GM18867 (cell line): Measurements from ENCODE around the gene SAFB.
"Not testable (repeated sequence)": the region's sequence is repeated elsewhere in the genome, so short reads cannot be mapped to it uniquely, and the experiment has no call there.

Experiments
- ATAC-seq: cut with Tn5 transposase; IDR thresholded peaks from one replicate; pipeline ENCODE4 v1.9.1; 2021; ENCODE audit warnings: mild to moderate bottlenecking, moderate library complexity; ENCODE audit not compliant: unreplicated experiment

The SAFB gene

DNA sequence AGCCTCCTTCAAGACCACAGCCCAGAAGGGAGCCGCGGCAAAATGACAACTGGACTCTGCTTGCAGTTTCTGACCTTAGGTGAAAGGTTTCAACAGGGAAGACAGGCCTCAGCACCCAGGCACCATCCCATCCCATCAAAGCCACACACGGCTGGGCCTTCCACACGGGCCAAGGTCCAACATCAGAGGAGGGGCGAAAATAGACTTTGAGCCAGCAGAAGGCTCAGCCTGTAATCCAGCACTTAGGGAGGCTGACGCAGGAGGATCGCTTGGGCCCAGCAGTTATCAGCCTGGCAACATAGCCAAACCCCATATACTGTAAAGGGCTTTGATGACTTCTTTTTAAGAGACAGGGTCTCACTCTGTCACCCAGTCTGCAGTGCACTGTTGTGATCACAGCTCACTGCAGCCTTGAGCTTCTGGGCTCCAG, 28.3 kb upstream of the SAFB start:
- no peak for ATAC-seq

DNA sequence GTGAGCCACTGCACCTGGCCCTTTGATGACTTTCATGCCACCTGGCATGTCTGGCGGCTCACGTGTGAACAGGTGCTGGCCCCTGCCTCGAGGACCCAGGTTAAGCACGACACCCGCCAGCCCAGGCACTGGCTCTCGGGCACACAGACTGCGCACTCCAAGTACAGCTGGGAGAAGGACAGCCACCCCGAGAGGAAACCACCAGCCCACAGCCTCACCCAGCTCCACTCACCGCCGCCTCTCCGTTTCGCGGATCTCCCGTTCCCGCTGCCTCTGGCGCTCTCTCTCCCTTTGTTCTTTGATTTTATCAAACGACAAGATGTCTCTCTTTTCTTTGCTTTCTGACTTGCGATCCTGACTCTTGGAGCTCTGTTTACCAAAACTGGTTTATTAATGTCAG, 27.8 kb upstream of the SAFB start:
- no peak for ATAC-seq

DNA sequence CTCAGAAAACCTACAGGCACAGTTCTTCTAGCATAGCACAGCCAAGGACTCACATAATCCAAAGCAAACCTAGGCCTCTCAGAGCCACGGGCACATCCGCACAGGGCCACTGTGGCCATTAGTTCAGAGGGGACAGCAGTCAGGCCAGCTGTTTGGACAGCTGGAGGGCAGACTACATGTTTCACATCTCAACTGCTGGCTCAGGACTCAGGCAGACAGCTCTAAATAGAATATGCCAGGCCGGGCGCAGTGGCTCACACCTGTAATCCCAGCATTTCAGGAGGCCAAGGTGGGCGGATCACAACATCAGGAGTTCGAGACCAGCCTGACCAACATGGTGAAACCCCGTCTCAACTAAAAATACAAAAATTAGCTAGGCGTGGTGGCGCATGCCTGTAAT, 27.1 kb upstream of the SAFB start:
- no peak for ATAC-seq

DNA sequence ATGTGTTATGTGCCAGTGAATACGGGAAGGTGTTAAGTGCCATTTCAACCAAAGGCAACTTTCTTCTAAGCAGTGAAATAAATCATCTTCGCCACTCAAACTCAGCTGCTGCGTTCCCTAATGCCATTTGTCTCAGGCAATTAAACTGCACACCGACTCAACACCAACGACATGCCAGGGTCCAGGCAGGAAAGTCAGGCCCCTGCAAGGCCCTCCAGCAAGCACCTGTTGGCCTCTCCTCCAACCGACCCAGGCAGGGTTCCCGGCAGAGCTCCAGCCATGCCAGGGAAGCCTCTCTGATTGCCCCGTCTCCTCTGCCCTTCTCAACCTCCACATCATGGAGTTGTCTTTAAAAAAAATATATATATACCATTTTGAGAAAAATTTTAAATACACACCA, 22.1 kb upstream of the SAFB start:
- ATAC-seq, result no peak

DNA sequence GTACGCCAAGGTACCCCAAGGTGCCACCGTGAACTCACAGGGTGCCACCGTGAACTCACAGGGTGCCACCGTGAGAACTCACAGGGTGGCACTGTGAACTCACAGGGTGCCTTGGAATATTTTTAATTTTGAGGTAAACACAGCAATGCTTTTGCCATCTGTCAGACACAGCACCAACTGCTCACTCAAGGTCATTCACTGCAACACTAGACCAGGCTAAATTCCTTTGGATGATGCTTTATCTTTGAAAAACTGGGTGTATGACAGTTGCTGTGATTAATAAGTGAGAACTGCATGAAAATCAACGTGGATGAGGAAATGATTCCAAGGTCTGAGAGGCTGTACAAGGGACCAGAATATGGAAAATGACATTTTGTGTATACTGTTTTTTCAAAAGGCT, 19.3 kb upstream of the SAFB start:
- no peak for ATAC-seq

DNA sequence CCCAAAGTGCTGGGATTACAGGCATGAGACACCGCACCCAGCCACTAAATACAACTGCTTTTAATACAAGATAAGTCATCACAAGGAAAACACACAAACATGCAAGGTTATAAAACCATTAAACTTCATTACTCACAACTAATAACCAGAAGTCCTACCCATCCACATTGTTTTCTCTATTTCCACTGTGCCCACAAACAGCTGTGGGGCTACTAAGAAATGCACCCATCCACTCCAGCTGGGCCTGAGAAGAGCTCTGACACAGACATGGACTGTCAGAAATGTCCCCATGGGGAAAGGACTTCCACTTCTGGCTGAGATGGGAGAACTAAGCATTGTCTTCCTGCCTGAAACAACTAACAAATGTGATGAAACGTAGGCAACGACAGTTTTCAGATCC, 17.5 kb upstream of the SAFB start:
- no peak for ATAC-seq

DNA sequence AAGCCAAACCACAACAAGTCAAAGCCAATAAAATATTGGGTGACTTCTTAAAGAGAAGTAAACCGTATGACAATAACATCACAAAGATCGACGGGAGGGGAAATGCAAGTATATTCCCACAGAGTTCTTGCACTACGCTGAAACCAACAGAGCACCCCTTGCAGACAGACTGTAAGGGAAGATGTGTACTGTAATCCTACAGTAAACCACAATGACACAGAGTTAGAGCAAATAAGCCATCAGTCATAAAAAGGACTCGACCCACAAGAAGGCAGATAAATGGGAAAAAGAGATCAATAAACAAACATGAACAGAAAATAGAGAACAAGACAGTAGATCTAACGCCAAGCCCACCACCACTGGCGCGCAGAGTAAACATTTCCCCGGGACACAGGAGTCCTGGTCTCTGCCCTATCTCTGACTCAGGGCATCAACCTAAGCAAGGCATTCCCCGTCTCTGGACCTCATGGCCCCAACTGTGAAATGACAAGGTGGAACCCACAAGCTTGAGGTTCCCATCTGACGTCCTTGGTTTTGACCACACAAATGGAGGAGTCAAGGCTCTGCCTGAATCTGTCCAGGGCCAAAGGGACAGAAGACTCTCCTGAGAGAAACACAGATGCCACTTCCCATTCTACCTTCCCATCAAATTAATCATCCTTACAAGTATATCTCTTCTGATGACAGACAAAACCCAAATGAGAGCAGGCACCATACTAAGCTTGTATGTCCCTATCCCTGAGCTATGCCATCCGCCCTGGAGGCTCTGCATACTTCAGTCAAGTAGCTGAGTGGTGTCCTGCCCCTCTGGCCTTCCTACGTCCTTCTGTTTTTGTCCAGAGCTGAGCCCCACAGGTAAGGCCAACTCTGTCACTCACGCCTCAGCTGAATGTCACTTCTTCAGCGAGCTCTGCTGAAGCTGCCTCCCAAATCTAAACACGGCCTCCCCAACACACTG, 15.3 kb upstream of the SAFB start:
- ATAC-seq, result no peak

DNA sequence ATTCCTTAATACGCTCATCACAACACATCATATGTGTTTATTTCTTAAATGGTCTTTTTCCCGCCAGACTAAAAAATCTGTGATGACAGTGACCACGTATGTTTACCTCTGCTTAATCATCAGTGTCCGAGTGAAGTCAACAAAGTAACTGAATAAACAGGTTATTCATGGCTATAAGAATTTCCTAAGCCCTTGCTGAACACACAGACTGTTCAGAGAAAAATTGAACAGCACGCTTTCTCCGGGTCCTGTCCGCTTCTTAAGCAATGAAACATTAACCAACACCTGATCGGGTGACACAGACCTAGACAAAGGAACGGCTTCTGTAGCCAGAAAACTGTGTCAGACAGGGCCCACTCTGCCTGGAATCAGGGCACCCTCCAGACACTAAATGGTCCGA, 14.6 kb upstream of the SAFB start:
- no peak for ATAC-seq

DNA sequence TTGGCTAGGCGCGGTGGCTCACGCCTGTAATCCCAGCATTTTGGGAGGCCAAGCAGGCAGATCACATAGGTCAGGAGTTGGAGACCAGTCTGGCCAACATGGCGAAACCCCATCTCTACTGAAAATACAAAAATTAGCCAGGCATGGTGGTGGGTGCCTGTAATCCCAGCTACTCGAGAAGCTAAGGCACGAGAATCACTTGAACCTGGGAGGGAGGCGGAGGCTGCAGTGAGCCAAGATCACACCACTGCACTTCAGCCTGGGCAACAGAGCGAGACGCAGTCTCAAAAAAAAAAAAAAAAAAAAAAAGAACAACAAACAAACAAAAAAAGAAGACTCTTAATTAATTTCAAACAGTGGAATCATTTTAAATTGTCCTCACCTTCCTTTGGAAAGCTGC, 14.1 kb upstream of the SAFB start:
- ATAC-seq, result not testable (repeated sequence)

DNA sequence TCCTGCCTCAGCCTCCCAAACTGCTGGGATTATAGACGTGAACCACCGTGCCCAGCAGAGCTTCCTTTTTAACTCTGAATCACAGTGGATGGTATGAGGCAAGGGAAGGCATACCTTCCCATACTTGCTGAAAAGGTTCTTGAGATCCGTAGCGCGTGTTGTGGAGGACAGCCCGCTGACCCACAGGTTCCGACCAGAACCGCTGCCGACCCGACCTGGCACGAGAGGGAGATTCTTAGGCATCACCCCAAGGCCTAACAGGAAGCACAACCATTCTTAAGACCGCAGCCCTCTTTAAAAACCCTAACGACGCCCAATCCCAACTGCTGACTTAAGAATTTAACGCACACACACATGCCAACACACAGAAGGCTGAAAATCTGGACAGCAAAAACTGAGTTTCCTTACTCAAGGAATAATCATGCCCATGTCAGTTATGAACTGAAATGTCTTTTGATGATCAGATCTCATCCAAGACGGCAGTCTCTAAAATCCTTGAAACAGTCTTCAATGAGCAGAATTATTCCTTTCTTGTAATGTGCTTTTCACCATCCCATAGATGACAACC, 12.9 kb upstream of the SAFB start:
- no peak for ATAC-seq

DNA sequence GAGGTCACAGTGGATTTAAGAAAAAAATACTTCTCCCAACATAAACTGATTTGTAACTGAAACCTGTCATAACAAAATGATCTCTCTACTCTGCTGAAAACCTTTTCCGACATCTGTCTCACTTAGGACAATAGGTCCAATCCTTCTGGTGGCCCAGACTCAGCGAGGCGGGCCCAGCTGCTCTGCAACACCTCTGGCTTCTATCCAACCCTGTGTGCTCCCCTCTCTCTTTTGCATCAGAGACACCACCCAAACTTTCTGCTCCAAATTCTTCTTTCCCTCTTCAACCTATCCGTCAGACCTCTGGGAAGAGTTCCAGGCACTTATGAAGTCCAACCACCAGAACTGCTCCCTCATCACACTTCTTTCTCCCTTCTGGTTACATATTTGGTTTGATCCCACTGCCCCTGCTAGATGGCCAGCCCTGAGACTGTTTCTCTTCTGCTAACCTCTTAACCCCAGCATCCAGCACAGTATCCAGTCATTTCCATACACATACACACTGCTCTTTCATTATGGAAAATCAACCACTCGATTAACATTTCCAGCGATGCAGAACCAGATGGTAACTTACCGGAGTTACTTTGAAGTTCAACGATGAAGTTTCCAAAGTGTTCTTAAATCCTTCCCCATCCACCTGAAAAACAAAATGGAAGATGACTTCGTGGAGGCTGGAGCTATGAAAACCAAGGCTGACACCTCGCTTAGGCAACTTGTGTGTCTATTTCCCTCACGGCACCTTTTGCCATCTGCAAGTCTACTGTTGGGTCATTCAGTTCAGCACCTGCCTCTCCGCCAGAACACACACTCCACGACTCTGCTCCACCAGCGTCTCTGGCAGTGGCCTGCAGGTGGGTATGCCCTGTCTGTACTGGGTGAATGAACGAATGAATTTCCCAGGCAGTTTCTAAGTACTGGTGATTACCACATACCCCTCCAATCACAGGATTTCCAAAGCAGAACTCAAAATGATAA, 9.7 kb upstream of the SAFB start:
- no peak for ATAC-seq

DNA sequence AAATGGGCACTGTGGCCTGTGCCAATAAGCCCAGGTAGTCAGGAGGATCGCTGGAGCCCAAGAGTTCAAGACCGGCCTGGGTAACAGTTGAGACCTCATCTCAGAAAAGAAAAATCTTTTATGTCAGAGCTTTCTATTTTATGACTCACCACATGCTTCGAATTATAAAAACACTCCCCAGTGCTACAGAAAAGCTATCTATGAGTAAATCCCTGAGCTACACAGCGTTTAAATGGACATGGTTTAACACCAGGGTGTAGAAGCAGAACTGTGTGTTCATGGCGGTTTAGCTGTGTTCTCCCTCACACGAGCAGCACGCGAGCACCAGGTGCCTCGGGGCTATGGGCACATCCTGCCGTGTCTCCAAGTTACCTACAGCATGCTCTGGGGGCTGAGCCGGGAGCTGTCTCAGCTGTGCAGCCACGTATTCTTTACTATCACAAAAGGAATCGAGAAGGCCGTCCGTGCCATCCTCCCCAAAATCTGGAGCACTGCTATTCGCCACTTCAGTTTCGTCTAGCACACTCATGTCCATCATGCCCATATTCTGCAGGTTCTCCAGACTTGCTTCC, 7.0 kb upstream of the SAFB start:
- no peak for ATAC-seq

DNA sequence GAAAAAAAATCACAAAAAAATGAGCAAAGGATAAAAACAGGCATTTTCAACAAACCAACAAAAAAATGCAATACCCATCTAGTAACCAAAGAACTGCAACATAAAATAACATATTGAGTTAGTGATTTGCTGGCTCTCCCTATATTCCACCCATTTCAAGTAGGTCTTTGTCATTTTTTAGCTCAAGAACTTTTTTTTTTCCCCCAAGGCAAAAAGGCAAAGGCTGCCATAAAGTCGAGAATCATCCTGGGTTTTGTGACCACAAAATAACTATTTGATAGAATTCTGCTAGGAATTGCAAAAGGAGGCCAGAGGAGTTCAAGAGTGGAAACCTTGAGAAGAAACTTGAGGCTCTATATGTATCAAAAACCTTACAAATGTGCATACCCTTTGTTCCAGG, 5.8 kb upstream of the SAFB start:
- no peak for ATAC-seq

DNA sequence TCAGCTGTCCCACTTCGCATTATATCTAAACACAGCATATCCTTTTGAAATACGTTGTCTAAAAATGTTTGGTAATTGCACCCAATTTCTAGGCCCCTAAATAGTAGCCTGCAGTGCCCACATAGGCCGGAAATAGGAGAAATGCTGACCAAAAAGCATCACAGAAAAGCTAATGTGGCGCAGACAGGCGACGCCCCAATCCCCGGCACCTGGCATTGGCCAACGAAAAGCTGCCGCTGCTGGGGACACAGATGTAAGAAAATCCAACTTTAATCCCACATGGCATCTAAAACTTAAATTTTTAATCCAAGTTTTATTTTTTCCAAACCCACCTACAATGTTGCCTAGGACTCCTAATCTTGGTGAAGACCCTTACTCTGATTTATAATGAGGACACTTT, 4.3 kb upstream of the SAFB start:
- ATAC-seq, result no peak

DNA sequence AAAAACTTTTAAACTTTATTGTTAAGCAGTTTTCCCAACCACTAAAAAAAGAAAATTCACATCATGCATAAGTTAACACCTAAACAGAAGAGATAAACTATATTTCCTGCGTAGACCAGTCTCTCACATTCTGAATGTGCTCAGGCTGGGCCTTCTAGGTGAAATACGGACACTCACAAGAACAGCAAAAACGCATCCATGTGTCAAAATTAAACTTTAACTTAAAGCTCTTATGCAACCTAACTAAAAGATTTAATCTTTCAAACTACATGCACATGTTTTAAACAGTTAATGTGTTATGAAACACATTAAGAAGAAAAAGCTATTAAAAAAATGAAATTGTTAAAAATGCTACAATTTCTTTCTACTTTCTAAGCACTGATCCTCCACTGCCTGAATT, 2.9 kb upstream of the SAFB start:
- no peak for ATAC-seq

DNA sequence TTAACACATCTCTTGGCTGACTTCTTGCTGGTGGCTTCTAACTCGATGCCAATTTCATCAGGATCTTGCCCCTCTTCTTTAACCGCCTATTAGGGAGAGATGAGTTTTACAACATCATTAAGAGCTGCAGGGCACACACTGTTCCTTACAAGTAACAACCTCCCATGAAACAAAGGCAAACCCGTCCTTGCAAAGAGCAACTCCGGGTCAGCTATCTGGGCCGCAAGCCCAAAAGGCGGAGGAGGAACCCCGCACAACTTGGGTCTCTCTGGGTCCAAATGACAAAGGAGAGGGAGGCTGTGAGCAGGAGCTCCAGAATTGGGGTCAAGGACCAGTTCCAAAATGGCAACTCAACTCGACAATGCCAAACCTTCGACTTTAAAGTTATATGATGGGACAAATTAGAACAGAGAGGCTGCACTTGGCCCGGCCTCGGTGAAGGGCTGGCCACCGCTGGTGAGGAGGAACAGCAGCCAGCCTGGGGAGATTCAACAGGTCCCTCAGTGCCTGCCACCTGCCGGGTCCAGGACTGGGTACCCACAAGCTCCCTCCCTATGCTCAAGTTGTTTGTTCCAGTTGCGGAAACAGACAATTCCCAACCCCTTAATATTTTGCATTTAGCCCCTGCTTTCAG, 1.5 kb upstream of the SAFB start:
- ATAC-seq, result no peak

DNA sequence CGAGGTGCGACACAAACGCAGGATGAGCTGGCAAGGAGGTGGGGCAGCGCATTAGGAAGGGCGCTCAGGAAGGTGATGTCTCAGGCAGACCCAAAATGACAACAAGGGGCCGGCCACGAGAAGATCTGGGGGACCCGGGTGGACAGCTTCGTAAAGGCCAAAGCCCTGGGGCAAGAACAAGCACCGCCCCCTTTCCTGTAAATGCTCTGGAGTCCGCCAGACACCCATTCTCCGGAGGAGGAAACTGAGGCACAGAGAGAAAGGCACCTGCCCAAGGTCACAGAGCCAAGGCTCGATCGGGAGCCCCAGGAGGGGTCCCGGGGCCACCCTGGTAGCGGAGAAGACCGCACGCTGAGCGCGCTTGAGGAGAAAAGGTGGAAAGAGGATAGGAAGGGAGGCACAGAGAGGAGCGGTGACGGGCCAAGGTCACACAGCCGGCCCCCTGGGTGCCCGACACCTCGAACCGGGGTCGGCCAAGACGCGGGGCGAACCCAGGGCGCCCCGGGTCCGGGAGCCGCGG, 878 bp upstream of the SAFB start:
- ATAC-seq, result no peak

DNA sequence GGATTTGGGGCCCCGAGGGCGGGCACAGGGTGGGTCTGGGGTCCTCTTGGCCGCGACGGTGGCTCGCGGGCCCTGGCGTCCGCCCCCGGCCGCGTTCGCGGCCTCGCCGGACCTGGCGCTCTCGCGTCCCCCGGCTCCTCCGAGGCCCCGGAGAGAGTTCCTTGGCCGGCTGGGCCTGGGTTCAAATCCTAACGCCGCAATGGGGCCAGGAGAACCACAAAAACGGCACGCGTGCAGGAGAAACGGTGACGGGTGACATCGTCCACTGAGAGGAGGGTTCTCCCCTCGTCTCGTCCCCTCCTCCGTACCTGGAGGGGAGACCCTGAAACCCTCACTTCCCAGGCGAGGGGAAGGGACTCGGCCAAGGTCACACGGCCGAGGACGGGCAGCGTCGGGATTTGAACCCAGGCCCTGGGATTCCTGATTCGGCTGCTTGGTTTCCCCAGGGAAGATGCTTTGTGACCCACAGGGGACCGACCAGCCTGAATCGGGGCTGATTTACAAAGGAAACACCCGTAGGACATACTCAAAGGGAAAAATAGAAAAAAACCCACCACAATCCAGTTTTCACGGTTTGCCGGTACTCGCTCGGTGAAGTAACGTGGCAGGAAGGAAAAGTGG, 624 bp downstream of the SAFB start:
- ATAC-seq, result peak; percentile 2

DNA sequence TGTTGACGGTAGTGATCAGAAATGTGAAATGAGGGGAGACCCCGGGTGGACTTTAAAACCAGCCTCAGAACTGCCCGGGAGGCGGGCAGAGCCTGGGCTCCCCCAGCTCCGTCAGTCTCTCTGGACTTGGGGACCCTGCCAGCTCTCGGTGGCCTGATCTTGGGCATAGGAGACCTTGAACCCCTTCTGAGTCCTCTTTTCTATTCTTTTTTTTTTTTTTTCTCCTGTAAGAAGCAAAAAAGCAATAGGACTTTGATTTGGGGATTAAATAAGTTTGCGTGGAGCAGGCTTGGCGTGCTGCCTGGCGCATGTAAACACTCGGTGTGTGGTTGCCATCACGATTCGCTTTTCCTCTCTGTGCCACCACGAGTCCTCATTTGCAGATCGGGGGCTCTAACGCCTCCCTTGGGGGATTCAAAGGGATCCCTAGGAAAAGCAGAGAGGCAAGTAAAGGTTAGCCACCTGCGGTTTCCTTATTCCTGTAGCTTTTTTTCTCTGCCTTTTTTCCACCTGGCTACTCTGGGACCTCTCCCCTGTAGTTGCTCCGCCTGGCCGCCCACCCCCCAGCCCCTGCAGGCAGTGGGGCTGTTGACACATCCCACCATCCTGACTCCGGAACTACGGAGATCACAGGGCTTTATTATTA, 1.3 kb downstream of the SAFB start:
- ATAC-seq, result no peak
